GM21737 (cell line): ENCODE results near the gene DNAI4.
"Not testable (repeated sequence)": the region's sequence is repeated elsewhere in the genome, so short reads cannot be mapped to it uniquely, and the experiment has no call there.

Source experiments
- ATAC-seq: cut with Tn5 transposase; IDR thresholded peaks from one replicate; pipeline ENCODE4 v1.9.1; 2021; ENCODE audit warnings: mild to moderate bottlenecking, moderate library complexity; ENCODE audit not compliant: unreplicated experiment

Gene DNAI4

DNA sequence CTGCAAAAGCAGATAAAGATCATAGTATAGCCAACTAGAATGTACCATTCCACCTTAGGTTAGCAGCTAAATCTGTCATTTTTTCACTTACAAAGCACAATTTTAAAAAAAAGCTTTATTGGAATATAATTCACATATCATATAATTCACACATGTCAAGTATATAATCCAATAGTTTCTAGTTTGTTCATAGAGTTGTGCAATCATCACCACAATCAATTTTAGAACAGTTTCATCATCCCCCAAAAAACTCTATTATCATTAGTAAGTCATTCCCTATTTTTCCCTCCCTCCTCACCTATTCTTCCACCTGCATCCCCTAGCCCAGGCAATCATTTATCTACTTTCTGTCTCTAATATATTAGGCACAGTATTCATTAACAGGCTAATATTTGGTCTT, 91.5 kb downstream of the DNAI4 start:
- ATAC-seq, result no peak

- ATAC-seq, result no peak
Measured at GRCh38 chr1:66831529-66832239, 93.0 kb downstream of the DNAI4 start.

DNA sequence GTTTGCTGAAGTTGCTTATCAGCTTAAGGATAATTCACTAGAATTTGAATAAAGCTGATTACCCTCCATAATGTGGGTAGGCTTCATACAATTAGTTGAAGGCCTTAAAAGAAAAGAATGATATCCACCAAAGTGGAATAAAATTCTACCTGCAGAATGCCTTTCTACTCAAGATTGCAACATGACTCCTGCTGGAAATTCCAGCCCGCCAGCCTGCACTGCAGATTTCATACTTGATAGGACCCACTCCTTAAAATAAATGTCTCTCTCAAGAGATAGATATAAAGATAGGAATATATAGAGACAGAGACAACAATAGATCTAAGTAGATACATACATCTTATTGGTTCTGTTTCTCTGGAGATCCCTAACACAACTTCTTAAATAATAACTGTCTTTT, 99.9 kb downstream of the DNAI4 start:
- ATAC-seq, result no peak

- no peak for ATAC-seq
Measured at GRCh38 chr1:66809736-66810326, 114.8 kb downstream of the DNAI4 start.

- ATAC-seq, result no peak
Measured at GRCh38 chr1:66809245-66809644, 115.4 kb downstream of the DNAI4 start.

GRCh38 chr1:66795839-66796238, 128.8 kb downstream of the DNAI4 start:
- ATAC-seq, result not testable (repeated sequence)

DNA sequence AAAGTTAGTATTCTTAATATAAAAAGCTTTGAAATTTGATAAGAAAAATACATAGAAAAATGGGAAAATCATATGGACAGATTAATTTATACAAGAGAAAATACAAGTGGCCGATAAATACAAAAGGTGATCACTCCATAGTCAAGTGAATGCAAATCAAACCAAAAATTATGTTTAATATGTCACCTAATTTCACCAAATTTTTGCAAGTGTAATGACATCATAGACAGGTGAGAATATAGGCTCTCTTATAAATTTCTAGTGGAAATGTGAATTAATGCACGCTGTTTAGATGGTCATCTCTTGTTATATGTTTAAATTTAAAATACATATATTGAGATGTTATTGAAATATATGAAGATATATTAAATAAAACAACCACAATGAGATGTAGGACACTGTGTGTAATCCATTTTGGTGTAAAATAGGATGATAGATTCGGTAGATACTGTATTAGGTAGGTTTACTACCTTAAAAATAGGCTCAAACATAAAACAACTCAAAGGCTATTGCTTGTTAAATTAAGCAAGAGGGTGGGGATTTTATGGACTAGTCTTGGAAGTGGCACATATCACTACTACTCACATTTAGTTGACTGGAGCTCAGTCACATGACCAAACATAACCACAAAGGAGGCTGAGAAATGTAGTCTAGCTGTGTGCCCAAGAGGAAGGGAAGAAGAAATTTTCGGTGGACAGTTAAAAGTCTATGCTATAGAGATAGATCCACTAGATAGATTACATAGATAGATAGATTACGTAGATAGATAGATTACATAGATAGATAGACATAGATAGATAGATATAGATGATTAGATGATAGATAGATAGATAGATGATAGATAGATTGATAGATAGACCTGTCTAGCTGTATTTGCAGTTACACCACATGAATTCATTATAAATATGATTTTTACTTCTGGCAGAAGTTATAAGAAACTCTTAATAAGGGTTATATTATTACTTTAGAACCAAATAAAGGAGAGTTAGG, 132.7 kb downstream of the DNAI4 start:
- no peak for ATAC-seq

DNA sequence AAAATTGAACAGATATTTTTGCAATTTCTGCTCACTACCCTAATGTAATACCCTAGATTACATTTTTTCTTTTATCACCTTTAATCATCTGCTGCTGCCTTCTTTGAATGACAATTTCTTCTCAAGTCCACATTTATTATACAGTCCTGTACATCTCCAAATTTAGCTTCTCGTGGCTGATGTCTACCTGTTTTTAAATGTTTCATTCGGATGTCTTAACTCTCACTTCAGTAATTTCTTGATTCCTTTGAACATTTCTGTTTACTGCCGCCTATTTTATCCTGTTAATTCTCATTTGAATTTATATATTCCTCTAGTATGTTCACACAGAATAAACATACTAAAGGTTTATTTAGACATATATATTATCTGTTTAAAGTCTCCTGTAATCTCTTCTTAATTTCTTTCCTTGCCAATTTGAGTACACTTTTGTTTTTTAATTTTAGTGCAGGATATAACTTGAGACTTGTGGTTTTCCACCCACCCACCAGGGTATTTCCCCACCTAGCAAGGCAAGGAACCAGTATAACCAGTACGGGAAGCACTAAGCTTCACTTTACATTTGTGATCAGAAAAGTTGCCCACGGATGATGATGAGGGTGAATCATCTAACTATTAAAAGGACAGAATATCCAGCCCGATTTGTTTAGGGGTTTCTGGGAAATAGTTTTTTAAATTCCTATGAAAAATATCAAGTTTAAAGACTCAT, 136.3 kb downstream of the DNAI4 start:
- no peak for ATAC-seq

- ATAC-seq, result no peak
Measured at GRCh38 chr1:66787641-66788040, 137.0 kb downstream of the DNAI4 start.

DNA sequence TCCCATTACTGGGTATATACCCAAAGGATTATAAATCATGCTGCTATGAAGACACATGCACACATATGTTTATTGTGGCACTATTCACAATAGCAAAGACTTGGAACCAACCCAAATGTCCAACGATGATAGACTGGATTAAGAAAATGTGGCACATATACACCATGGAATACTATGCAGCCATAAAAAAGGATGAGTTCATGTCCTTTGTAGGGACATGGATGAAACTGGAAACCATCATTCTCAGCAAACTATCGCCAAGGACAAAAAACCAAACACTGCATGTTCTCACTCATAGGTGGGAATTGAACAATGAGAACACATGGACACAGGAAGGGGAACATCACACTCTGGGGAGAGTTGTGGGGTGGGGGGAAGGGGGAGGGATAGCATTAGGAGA, 138.9 kb downstream of the DNAI4 start:
- not testable (repeated sequence) for ATAC-seq

- no peak for ATAC-seq
Measured at GRCh38 chr1:66779475-66780078, 145.1 kb downstream of the DNAI4 start.

- no peak for ATAC-seq
Measured at GRCh38 chr1:66778969-66779368, 145.7 kb downstream of the DNAI4 start.

DNA sequence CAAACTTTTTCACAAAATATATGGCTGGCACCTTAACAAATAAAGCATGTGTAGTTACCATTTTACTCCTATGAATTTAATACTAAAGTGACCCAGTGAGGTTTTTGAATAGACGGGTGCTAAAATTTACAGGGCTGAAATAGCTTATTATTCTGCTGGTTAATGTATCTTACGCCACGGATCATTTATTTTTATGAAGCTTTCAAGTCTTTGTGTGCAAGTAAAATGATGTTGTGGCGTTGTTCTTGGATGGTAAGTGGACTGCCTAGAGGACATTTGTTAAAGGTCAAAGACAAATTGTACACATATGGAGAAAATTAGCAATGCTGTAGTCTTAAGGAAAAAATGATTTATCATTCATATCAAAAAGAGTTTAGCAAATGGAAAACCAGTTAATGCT, 146.4 kb downstream of the DNAI4 start:
- no peak for ATAC-seq

- ATAC-seq, result no peak
Measured at GRCh38 chr1:66777831-66778230, 146.8 kb downstream of the DNAI4 start.

- ATAC-seq, result no peak
Measured at GRCh38 chr1:66775646-66776045, 149.0 kb downstream of the DNAI4 start.

- no peak for ATAC-seq
Measured at GRCh38 chr1:66774438-66774837, 150.2 kb downstream of the DNAI4 start.

GRCh38 chr1:66773227-66773626, 151.4 kb downstream of the DNAI4 start:
- no peak for ATAC-seq

DNA sequence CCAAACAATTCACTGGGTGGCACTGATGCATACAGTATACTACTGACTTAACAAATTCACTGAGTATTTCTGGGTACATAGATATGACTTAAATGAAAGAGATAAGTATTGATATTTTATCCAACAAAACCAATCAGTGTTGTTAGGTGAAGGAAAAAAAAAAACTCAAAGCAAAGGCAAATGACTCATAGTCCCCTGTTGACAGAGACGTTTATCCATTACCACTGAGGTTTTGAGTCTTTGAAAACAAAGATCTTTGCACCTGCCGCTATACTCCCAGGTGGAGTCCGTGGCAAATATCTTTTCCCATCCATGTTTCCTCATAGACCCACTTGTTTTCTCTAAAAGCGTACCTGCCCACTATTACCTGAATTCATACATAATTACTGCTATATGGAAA, 154.0 kb downstream of the DNAI4 start:
- ATAC-seq, result no peak

DNA sequence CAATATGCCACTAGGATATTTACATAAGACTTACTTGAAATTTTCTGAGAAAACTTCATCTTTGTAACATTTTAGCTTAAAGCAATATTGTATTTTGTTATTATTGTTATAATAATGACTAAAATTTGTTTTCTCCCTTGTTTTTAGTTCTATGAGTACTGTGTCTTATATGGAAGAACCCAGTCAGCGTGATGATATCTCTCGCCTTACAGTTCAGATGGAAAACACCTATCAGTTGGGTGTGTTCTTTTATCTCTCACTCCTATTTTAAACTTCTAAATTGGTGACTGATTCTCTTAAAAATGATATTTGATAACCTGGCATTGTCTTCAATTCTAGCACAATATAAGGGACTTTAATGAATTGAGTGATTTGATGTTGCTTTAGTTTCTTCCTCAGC, 154.4 kb downstream of the DNAI4 start:
- ATAC-seq, result no peak

DNA sequence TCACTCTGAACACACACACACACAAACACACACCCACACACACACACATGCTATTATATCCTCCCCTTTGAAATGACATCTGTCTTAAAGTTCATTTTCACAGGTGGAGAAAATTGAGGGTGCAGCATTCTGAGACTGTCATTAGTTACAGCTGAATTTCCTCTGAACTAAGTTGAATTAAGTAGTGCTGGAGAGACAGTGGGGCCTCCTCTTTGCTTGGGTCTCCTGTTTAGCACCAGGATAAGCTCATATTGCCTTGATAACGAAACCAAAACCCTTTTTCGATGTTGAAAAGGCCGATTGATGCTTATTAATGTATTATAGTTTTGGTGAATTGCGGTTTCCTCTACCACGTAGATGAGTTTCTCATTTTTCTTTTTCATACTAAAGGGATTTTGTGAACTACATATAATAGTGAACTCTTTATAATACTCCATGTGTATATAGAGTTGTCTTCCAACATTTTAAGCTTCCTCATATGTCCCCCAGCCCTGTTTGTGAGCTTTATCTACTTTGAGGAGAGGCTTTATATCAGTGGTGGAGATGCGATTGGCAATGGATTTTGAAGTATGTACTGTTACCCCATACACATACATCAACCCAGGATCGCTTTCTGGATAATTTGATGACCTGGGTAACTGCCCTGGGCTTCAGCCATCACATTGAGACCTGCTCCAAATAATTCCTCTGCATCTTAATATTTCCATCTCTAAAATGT, 155.0 kb downstream of the DNAI4 start:
- ATAC-seq, result no peak
